Mesendoderm (in vitro differentiated cells): ENCODE data around the gene R3HDM2.

Experiments used
- DNase-seq: peaks from one replicate; pipeline ENCODE4 v3.0.0; 2013
- H2AK5ac ChIP-seq: 2 replicates; pipeline ENCODE4 v1.6.1; 2013; ENCODE audit warnings: low read length, inconsistent platforms
- H2BK120ac ChIP-seq: 2 replicates; pipeline ENCODE4 v1.6.1; 2013; ENCODE audit warnings: low read depth, mild to moderate bottlenecking, low read length, moderate library complexity, mixed read lengths
- H2BK15ac ChIP-seq: replicated peaks from 2 replicates; pipeline ENCODE4 v1.6.1; 2013; ENCODE audit warnings: low read depth, mild to moderate bottlenecking, moderate library complexity
- H2BK5ac ChIP-seq: 2 replicates; pipeline ENCODE4 v1.6.1; 2013; ENCODE audit warnings: low read length, inconsistent platforms
- H3K18ac ChIP-seq: 2 replicates; pipeline ENCODE4 v1.6.1; 2013; ENCODE audit warnings: mild to moderate bottlenecking, low read length, mixed read lengths
- H3K23ac ChIP-seq: one replicate; pipeline ENCODE4 v1.6.1; 2013; ENCODE audit warnings: low read length
- H3K27ac ChIP-seq: 2 replicates; pipeline ENCODE4 v1.5.1; 2013; ENCODE audit warnings: low read depth, mild to moderate bottlenecking, inconsistent platforms, low read length, moderate library complexity
- H3K27me3 ChIP-seq: 2 replicates; pipeline ENCODE4 v1.6.1; 2013; ENCODE audit warnings: low read length, control low read depth, mild to moderate bottlenecking, inconsistent platforms; ENCODE audit not compliant: insufficient read depth, poor library complexity
- H3K36me3 ChIP-seq: 2 replicates; pipeline ENCODE4 v1.6.1; 2013; ENCODE audit warnings: low read length, inconsistent platforms; ENCODE audit not compliant: control insufficient read depth, insufficient read depth
- H3K4ac ChIP-seq: one replicate; pipeline ENCODE4 v1.6.1; 2013; ENCODE audit warnings: low read depth, mild to moderate bottlenecking, low read length, moderate library complexity
- H3K4me1 ChIP-seq: 2 replicates; pipeline ENCODE4 v1.6.1; 2013; ENCODE audit warnings: low read depth, low read length, inconsistent platforms; ENCODE audit not compliant: control insufficient read depth
- H3K4me2 ChIP-seq: 2 replicates; pipeline ENCODE4 v1.6.1; 2013; ENCODE audit warnings: low read length
- H3K4me3 ChIP-seq: 2 replicates; pipeline ENCODE4 v1.5.1; 2013; ENCODE audit warnings: mild to moderate bottlenecking, low read length
- H3K56ac ChIP-seq: one replicate; pipeline ENCODE4 v1.6.1; 2013; ENCODE audit warnings: low read length
- H3K79me1 ChIP-seq: 2 replicates; pipeline ENCODE4 v1.6.1; 2013; ENCODE audit warnings: low read length, inconsistent platforms
- H3K79me2 ChIP-seq: 2 replicates; pipeline ENCODE4 v1.6.1; 2013; ENCODE audit warnings: mild to moderate bottlenecking, low read length; ENCODE audit not compliant: control insufficient read depth, insufficient read depth
- H3K9ac ChIP-seq: 2 replicates; pipeline ENCODE4 v1.6.1; 2013; ENCODE audit warnings: low read length, inconsistent platforms
- H4K5ac ChIP-seq: one replicate; pipeline ENCODE4 v1.6.1; 2013; ENCODE audit warnings: low read length
- H4K8ac ChIP-seq: one replicate; pipeline ENCODE4 v1.6.1; 2013; ENCODE audit warnings: low read depth, mild to moderate bottlenecking, control low read depth, low read length, moderate library complexity
- WGBS: extraction: QIAGEN DNeasy Blood & Tissue Kit; methylation state at CpG from one replicate; pipeline ENCODE4 v1.1.7; 2013; ENCODE audit warnings: low lambda C conversion rate, missing lambda C conversion rate; ENCODE audit not compliant: insufficient coverage; ENCODE audit errors: extremely low coverage; 5-methylcytosine and 5-hydroxymethylcytosine counted together

The R3HDM2 gene

GRCh38 chr12:57221169-57221917 lies 209.5 kb downstream of the R3HDM2 start:
- H2AK5ac ChIP-seq, result no peak overlapping the region
- no peak overlapping the region for H3K4ac ChIP-seq
- no peak overlapping the region for H3K23ac ChIP-seq
- H3K4me2 ChIP-seq, result no peak overlapping the region
- WGBS, result no CpG with 5 or more reads among the region's 24 CpGs
- no peaks in the 10 kb centered on the region for H3K79me1 ChIP-seq
- H3K9ac ChIP-seq, result no peak overlapping the region
- no peak for DNase-seq
- no peak overlapping the region for H3K27ac ChIP-seq
- H3K27me3 ChIP-seq, result peaks cover 85% of the 10 kb centered on the region
- no peak overlapping the region for H2BK5ac ChIP-seq
- no peak overlapping the region for H4K5ac ChIP-seq
- H3K4me3 ChIP-seq, result no peak overlapping the region
- no peak overlapping the region for H2BK120ac ChIP-seq
- H4K8ac ChIP-seq, result no peak overlapping the region
- no peaks in the 10 kb centered on the region for H3K79me2 ChIP-seq
- no peak overlapping the region for H3K18ac ChIP-seq
- H3K36me3 ChIP-seq, result no peaks in the 10 kb centered on the region
- H3K4me1 ChIP-seq, result no peaks in the 10 kb centered on the region
- no peak overlapping the region for H3K56ac ChIP-seq
- no peak overlapping the region for H2BK15ac ChIP-seq

GRCh38 chr12:57220770-57221168 lies 210.1 kb downstream of the R3HDM2 start:
- Histone ChIP-seq H3K36me3 (no peaks in the 10 kb centered on the region), H3K4me3 (no peak overlapping the region), H3K23ac (no peak overlapping the region), H2BK5ac (no peak overlapping the region), H2BK15ac (no peak overlapping the region), H3K4ac (no peak overlapping the region), H3K56ac (no peak overlapping the region), H3K18ac (no peak overlapping the region), H3K9ac (no peak overlapping the region), H2BK120ac (no peak overlapping the region), H3K4me2 (no peak overlapping the region), H3K27ac (no peak overlapping the region), H3K27me3 (peaks cover 82% of the 10 kb centered on the region), H3K79me2 (no peaks in the 10 kb centered on the region), H3K4me1 (no peaks in the 10 kb centered on the region), H4K8ac (no peak overlapping the region), H3K79me1 (no peaks in the 10 kb centered on the region), H2AK5ac (no peak overlapping the region), H4K5ac (no peak overlapping the region)
- no peak for DNase-seq
- WGBS, result no CpG with 5 or more reads among the region's 1 CpG

GRCh38 chr12:57219993-57220754 lies 210.7 kb downstream of the R3HDM2 start:
- Histone ChIP-seq H3K36me3 (no peaks in the 10 kb centered on the region), H3K4me1 (no peaks in the 10 kb centered on the region), H3K79me2 (no peaks in the 10 kb centered on the region), H4K5ac (no peak overlapping the region), H3K23ac (no peak overlapping the region), H3K27me3 (peaks cover 81% of the 10 kb centered on the region), H3K9ac (no peak overlapping the region), H4K8ac (no peak overlapping the region), H3K4me3 (no peak overlapping the region), H2BK15ac (no peak overlapping the region), H3K56ac (peak overlapping the region; percentile 6), H3K4me2 (no peak overlapping the region), H2BK5ac (no peak overlapping the region), H2BK120ac (no peak overlapping the region), H3K27ac (no peak overlapping the region), H2AK5ac (no peak overlapping the region), H3K79me1 (no peaks in the 10 kb centered on the region), H3K4ac (no peak overlapping the region), H3K18ac (no peak overlapping the region)
- no CpG with 5 or more reads among the region's 38 CpGs for WGBS
- DNase-seq, result no peak

- no peak overlapping the region for H2BK120ac ChIP-seq
- peaks cover 80% of the 10 kb centered on the region for H3K27me3 ChIP-seq
- no peak overlapping the region for H3K4me3 ChIP-seq
- no CpG with 5 or more reads among the region's 14 CpGs for WGBS
- H3K79me2 ChIP-seq, result no peaks in the 10 kb centered on the region
- no peak overlapping the region for H3K56ac ChIP-seq
- no peak for DNase-seq
- no peak overlapping the region for H3K9ac ChIP-seq
- H3K36me3 ChIP-seq, result no peaks in the 10 kb centered on the region
- H3K4ac ChIP-seq, result no peak overlapping the region
- H4K5ac ChIP-seq, result no peak overlapping the region
- no peaks in the 10 kb centered on the region for H3K79me1 ChIP-seq
- H3K23ac ChIP-seq, result no peak overlapping the region
- no peak overlapping the region for H4K8ac ChIP-seq
- no peak overlapping the region for H2AK5ac ChIP-seq
- H2BK15ac ChIP-seq, result no peak overlapping the region
- no peak overlapping the region for H2BK5ac ChIP-seq
- no peak overlapping the region for H3K18ac ChIP-seq
- H3K4me1 ChIP-seq, result no peaks in the 10 kb centered on the region
- no peak overlapping the region for H3K27ac ChIP-seq
- H3K4me2 ChIP-seq, result no peak overlapping the region
These were observed 211.4 kb downstream of the R3HDM2 start for GRCh38 chr12:57219205-57219992.

- no peak overlapping the region for H3K23ac ChIP-seq
- DNase-seq, result no peak
- H3K27me3 ChIP-seq, result peaks cover 69% of the 10 kb centered on the region
- no CpG with 5 or more reads among the region's 5 CpGs for WGBS
- H2BK5ac ChIP-seq, result no peak overlapping the region
- H3K56ac ChIP-seq, result no peak overlapping the region
- no peak overlapping the region for H2BK15ac ChIP-seq
- H3K4me1 ChIP-seq, result no peaks in the 10 kb centered on the region
- no peak overlapping the region for H2BK120ac ChIP-seq
- H4K8ac ChIP-seq, result no peak overlapping the region
- no peak overlapping the region for H3K4me3 ChIP-seq
- H3K36me3 ChIP-seq, result no peaks in the 10 kb centered on the region
- H3K79me1 ChIP-seq, result no peaks in the 10 kb centered on the region
- H3K79me2 ChIP-seq, result no peaks in the 10 kb centered on the region
- no peak overlapping the region for H3K9ac ChIP-seq
- H3K4me2 ChIP-seq, result no peak overlapping the region
- no peak overlapping the region for H3K4ac ChIP-seq
- H3K18ac ChIP-seq, result no peak overlapping the region
- H2AK5ac ChIP-seq, result no peak overlapping the region
- H4K5ac ChIP-seq, result no peak overlapping the region
- H3K27ac ChIP-seq, result no peak overlapping the region
These were observed 212.6 kb downstream of the R3HDM2 start for GRCh38 chr12:57218030-57218853.
